H9 (cell line): ENCODE measurements around the gene TP53BP2. TPM values are rescaled to one million over a fixed set of nuclear protein-coding genes. Genes with fewer than 3 reads are reported as not detected.

ENCODE experiments used
- DNase-seq: peaks from one replicate; pipeline ENCODE4 v3.0.0-alpha.2; 2017
- H2AFZ ChIP-seq: one replicate; pipeline ENCODE4 v1.6.1; 2013; ENCODE audit warnings: mild to moderate bottlenecking, low read length, control low read depth, moderate library complexity
- H2AK5ac ChIP-seq: 2 replicates; pipeline ENCODE4 v1.6.1; 2013; ENCODE audit warnings: low read length, control low read depth, mixed read lengths; ENCODE audit not compliant: insufficient read length
- H2BK120ac ChIP-seq: one replicate; pipeline ENCODE4 v1.6.1; 2013; ENCODE audit warnings: low read depth, mild to moderate bottlenecking, low read length, control low read depth, inconsistent platforms; ENCODE audit not compliant: poor library complexity, severe bottlenecking
- H2BK12ac ChIP-seq: 2 replicates; pipeline ENCODE4 v1.6.1; 2013; ENCODE audit warnings: low read length, control low read depth, mixed read lengths, low read depth; ENCODE audit not compliant: insufficient read length
- H2BK15ac ChIP-seq: 2 replicates; pipeline ENCODE4 v1.6.1; 2013; ENCODE audit warnings: low read depth, low read length, control low read depth
- H2BK20ac ChIP-seq: one replicate; pipeline ENCODE4 v1.6.1; 2013; ENCODE audit warnings: low read depth, mild to moderate bottlenecking, low read length, control low read depth, inconsistent platforms; ENCODE audit not compliant: poor library complexity, severe bottlenecking
- H2BK5ac ChIP-seq: 2 replicates; pipeline ENCODE4 v1.6.1; 2013; ENCODE audit warnings: low read length, control low read depth, mixed read lengths; ENCODE audit not compliant: insufficient read length
- H3K14ac ChIP-seq: 2 replicates; pipeline ENCODE4 v1.6.1; 2013; ENCODE audit warnings: low read length, control low read depth; ENCODE audit not compliant: insufficient read depth
- H3K18ac ChIP-seq: 2 replicates; pipeline ENCODE4 v1.6.1; 2013; ENCODE audit warnings: low read depth, mild to moderate bottlenecking, mixed read lengths, low read length, control low read depth; ENCODE audit not compliant: insufficient read length
- H3K23ac ChIP-seq: 2 replicates; pipeline ENCODE4 v1.6.1; 2013; ENCODE audit warnings: low read length, control low read depth, mixed read lengths, low read depth; ENCODE audit not compliant: insufficient read length
- H3K23me2 ChIP-seq: 2 replicates; pipeline ENCODE4 v1.6.1; 2013; ENCODE audit warnings: low read depth, mild to moderate bottlenecking, mixed read lengths, low read length, control low read depth; ENCODE audit not compliant: insufficient read length, poor library complexity, severe bottlenecking
- H3K27ac ChIP-seq: 2 replicates; pipeline ENCODE4 v1.5.1; 2013; ENCODE audit warnings: low read length, control low read depth, mixed read lengths, low read depth; ENCODE audit not compliant: insufficient read length
- H3K27me3 ChIP-seq: 2 replicates; pipeline ENCODE4 v1.6.1; 2013; ENCODE audit warnings: low read length, control low read depth, inconsistent platforms; ENCODE audit not compliant: insufficient read depth
- H3K4ac ChIP-seq: 2 replicates; pipeline ENCODE4 v1.6.1; 2013; ENCODE audit warnings: low read depth, mild to moderate bottlenecking, control low read depth, inconsistent platforms, low read length, moderate library complexity
- H3K4me1 ChIP-seq: 2 replicates; pipeline ENCODE4 v1.6.1; 2013; ENCODE audit warnings: low read length, control low read depth, inconsistent platforms; ENCODE audit not compliant: insufficient read depth
- H3K4me2 ChIP-seq: 2 replicates; pipeline ENCODE4 v1.6.1; 2013; ENCODE audit warnings: low read length, control low read depth, mixed read lengths; ENCODE audit not compliant: insufficient read length, insufficient read depth
- H3K56ac ChIP-seq: 2 replicates; pipeline ENCODE4 v1.6.1; 2013; ENCODE audit warnings: low read depth, mild to moderate bottlenecking, mixed read lengths, low read length, control low read depth; ENCODE audit not compliant: insufficient read length
- H3K79me1 ChIP-seq: 2 replicates; pipeline ENCODE4 v1.6.1; 2013; ENCODE audit warnings: low read depth, mild to moderate bottlenecking, moderate library complexity, low read length, control low read depth, inconsistent platforms; ENCODE audit not compliant: insufficient read depth, poor library complexity, severe bottlenecking
- H3K79me2 ChIP-seq: 2 replicates; pipeline ENCODE4 v1.6.1; 2013; ENCODE audit warnings: low read length, control low read depth, inconsistent platforms; ENCODE audit not compliant: insufficient read depth
- H3K9ac ChIP-seq: 2 replicates; pipeline ENCODE4 v1.6.1; 2013; ENCODE audit warnings: low read length, control low read depth, mixed read lengths; ENCODE audit not compliant: insufficient read length; ENCODE audit errors: extremely low read depth
- H3K9me3 ChIP-seq: one replicate; pipeline ENCODE4 v1.6.1; 2013; ENCODE audit warnings: low read depth, low read length, inconsistent platforms; ENCODE audit not compliant: control insufficient read depth
- H3T11ph ChIP-seq: one replicate; pipeline ENCODE4 v1.6.1; 2013; ENCODE audit warnings: mild to moderate bottlenecking, low read length, control low read depth, inconsistent platforms
- H4K20me1 ChIP-seq: one replicate; pipeline ENCODE4 v1.6.1; 2013; ENCODE audit not compliant: control insufficient read depth, insufficient read length, insufficient read depth
- H4K5ac ChIP-seq: 2 replicates; pipeline ENCODE4 v1.6.1; 2013; ENCODE audit warnings: low read depth, mild to moderate bottlenecking, mixed read lengths, low read length, control low read depth; ENCODE audit not compliant: insufficient read length
- H4K8ac ChIP-seq: replicated peaks from 2 replicates; pipeline ENCODE4 v1.6.1; 2013; ENCODE audit warnings: low read length, control low read depth, mixed read lengths, low read depth; ENCODE audit not compliant: insufficient read length
- H4K91ac ChIP-seq: 2 replicates; pipeline ENCODE4 v1.6.1; 2013; ENCODE audit warnings: low read depth, mild to moderate bottlenecking, moderate library complexity, mixed read lengths, low read length, control low read depth; ENCODE audit not compliant: insufficient read length
- H3K27ac Mint-ChIP-seq, 3 experiments: 2 replicates in 2 of 3; 3 replicates in 1 of 3; pipeline ENCODE4 v1.8.0; 2020 to 2021; ENCODE audit warnings: mixed read lengths in 3 of 3, mild to moderate bottlenecking in 1 of 3, moderate library complexity in 1 of 3
- H3K27me3 Mint-ChIP-seq: 2 replicates; pipeline ENCODE4 v1.8.0; 2021; ENCODE audit warnings: low read depth, mild to moderate bottlenecking, moderate library complexity, mixed read lengths
- H3K36me3 Mint-ChIP-seq, 3 experiments: 2 replicates in 2 of 3; 3 replicates in 1 of 3; pipeline ENCODE4 v1.8.0; 2020 to 2021; ENCODE audit warnings: low read depth in 3 of 3, mixed read lengths in 3 of 3; ENCODE audit not compliant: insufficient read depth in 1 of 3
- H3K4me1 Mint-ChIP-seq, 2 experiments: 2 replicates each; pipeline ENCODE4 v1.8.0; 2020; ENCODE audit warnings: mixed read lengths in 2 of 2
- H3K4me3 Mint-ChIP-seq, 2 experiments: 2 replicates in 1 of 2; 3 replicates in 1 of 2; pipeline ENCODE4 v1.8.0; 2020 to 2021; ENCODE audit warnings: mild to moderate bottlenecking in 2 of 2, mixed read lengths in 2 of 2, moderate library complexity in 1 of 2
- H3K9me3 Mint-ChIP-seq, 2 experiments: 2 replicates in 1 of 2; 3 replicates in 1 of 2; pipeline ENCODE4 v1.8.0; 2020; ENCODE audit warnings: mild to moderate bottlenecking in 2 of 2, mixed read lengths in 2 of 2, moderate library complexity in 1 of 2
- CTCF ChIP-seq: fragments of 200-600 bp; sonication (generic); conservative IDR thresholded peaks from 3 replicates; pipeline ENCODE4 v1.8.0; 2021; ENCODE audit warnings: antibody characterized with exemption, mild to moderate bottlenecking
- WGBS: extraction: QIAGEN DNeasy Blood & Tissue Kit; methylation state at CpG from one replicate; pipeline ENCODE4 v1.1.7; 2013; ENCODE audit warnings: missing lambda C conversion rate, low lambda C conversion rate, mixed read lengths; ENCODE audit not compliant: insufficient read length; ENCODE audit errors: extremely low coverage; 5-methylcytosine and 5-hydroxymethylcytosine counted together
- total RNA-seq: library from RNA; stranded (reverse); gene quantifications from 2 replicates; pipeline ENCODE4 v1.2.1, GENCODE V29; 2021

Gene TP53BP2
- total RNA-seq, 1 experiment from 2014 or later, result 49.7 TPM

GRCh38 chr1:223733898-223734852 lies 111.6 kb downstream of the TP53BP2 start:
- Histone ChIP-seq H2AK5ac (no peak overlapping the region), H4K8ac (no peak overlapping the region), H3K27ac (no peak overlapping the region), H3K4me1 (peaks cover 4% of the 10 kb centered on the region; the same call in 1 of the 2 replicates), H3K9me3 (no peaks in the 10 kb centered on the region), H3K14ac (no peak overlapping the region), H3T11ph (no peak overlapping the region), H3K4me2 (no peak overlapping the region), H3K9ac (no peak overlapping the region), H2BK12ac (no peak overlapping the region), H4K91ac (no peak overlapping the region), H3K23me2 (no peaks in the 10 kb centered on the region), H4K20me1 (no peaks in the 10 kb centered on the region), H2BK20ac (no peak overlapping the region), H2BK5ac (no peak overlapping the region), H2BK120ac (no peak overlapping the region), H4K5ac (no peak overlapping the region), H3K18ac (no peak overlapping the region), H3K23ac (no peak overlapping the region), H2BK15ac (no peak overlapping the region), H3K79me1 (no peaks in the 10 kb centered on the region), H3K56ac (no peak overlapping the region), H2AFZ (no peak overlapping the region), H3K27me3 (peaks cover 13% of the 10 kb centered on the region; the same call in 1 of the 2 replicates), H3K79me2 (no peaks in the 10 kb centered on the region), H3K4ac (no peak overlapping the region)
- no peak for DNase-seq
- peaks cover 42 to 55% of the 10 kb centered on the region in 2 experiments for H3K4me1 Mint-ChIP-seq
- no CpG with 5 or more reads among the region's 20 CpGs for WGBS
- peaks cover 1 to 10% (median 6%) of the 10 kb centered on the region in 3 experiments; a peak in 6 of 7 replicates for H3K36me3 Mint-ChIP-seq
- H3K4me3 Mint-ChIP-seq, result peak overlapping the region in 1 of 2 experiments; percentile 34; a peak in 1 of 5 replicates
- TF ChIP-seq CTCF, result no peak
- H3K27ac Mint-ChIP-seq, result peak overlapping the region in 1 of 3 experiments; percentile 61; a peak in 1 of 7 replicates
- H3K9me3 Mint-ChIP-seq, result no peaks in the 10 kb centered on the region; a peak in 1 of 5 replicates
- H3K27me3 Mint-ChIP-seq, result peaks cover 47% of the 10 kb centered on the region
